Nephron progenitor cell (in vitro differentiated cells): Measurements from ENCODE around the gene TAF3.

Source experiments
- DNase-seq: peaks from one replicate; pipeline ENCODE4 v3.0.0; 2021
- H3K27ac Mint-ChIP-seq: 2 replicates; pipeline ENCODE4 v1.8.0; 2021; ENCODE audit warnings: mild to moderate bottlenecking, moderate library complexity, mixed read lengths
- H3K27me3 Mint-ChIP-seq: 2 replicates; pipeline ENCODE4 v1.8.0; 2021; ENCODE audit warnings: mild to moderate bottlenecking, low read depth, mixed read lengths; ENCODE audit not compliant: poor library complexity
- H3K36me3 Mint-ChIP-seq: 2 replicates; pipeline ENCODE4 v1.8.0; 2021; ENCODE audit warnings: low read depth, mixed read lengths
- H3K4me1 Mint-ChIP-seq: 2 replicates; pipeline ENCODE4 v1.8.0; 2021; ENCODE audit warnings: mixed read lengths
- H3K4me3 Mint-ChIP-seq: 2 replicates; pipeline ENCODE4 v1.8.0; 2021; ENCODE audit warnings: mild to moderate bottlenecking, moderate library complexity, mixed read lengths
- H3K9me3 Mint-ChIP-seq: 2 replicates; pipeline ENCODE4 v1.8.0; 2021; ENCODE audit warnings: mild to moderate bottlenecking, moderate library complexity, mixed read lengths
- TF ChIP-seq, protein P1 (sequence below): fragments of 200-600 bp; sonication (generic); IDR thresholded peaks from 2 replicates; pipeline ENCODE4 v1.5.0; 2021; ENCODE audit warnings: antibody characterized with exemption

The TAF3 gene

GRCh38 chr10:8049865-8050555 is 231.7 kb downstream of the TAF3 start:
- Mint-ChIP-seq H3K27me3 (peaks cover 96% of the 10 kb centered on the region), H3K4me1 (peaks cover 67% of the 10 kb centered on the region), H3K4me3 (peak overlapping the region; percentile 78), H3K27ac (no peak overlapping the region), H3K36me3 (no peaks in the 10 kb centered on the region), H3K9me3 (no peaks in the 10 kb centered on the region)
- peak; percentile 42 for DNase-seq
- TF ChIP-seq, protein P1, sequence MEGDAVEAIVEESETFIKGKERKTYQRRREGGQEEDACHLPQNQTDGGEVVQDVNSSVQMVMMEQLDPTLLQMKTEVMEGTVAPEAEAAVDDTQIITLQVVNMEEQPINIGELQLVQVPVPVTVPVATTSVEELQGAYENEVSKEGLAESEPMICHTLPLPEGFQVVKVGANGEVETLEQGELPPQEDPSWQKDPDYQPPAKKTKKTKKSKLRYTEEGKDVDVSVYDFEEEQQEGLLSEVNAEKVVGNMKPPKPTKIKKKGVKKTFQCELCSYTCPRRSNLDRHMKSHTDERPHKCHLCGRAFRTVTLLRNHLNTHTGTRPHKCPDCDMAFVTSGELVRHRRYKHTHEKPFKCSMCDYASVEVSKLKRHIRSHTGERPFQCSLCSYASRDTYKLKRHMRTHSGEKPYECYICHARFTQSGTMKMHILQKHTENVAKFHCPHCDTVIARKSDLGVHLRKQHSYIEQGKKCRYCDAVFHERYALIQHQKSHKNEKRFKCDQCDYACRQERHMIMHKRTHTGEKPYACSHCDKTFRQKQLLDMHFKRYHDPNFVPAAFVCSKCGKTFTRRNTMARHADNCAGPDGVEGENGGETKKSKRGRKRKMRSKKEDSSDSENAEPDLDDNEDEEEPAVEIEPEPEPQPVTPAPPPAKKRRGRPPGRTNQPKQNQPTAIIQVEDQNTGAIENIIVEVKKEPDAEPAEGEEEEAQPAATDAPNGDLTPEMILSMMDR: no peak

DNA sequence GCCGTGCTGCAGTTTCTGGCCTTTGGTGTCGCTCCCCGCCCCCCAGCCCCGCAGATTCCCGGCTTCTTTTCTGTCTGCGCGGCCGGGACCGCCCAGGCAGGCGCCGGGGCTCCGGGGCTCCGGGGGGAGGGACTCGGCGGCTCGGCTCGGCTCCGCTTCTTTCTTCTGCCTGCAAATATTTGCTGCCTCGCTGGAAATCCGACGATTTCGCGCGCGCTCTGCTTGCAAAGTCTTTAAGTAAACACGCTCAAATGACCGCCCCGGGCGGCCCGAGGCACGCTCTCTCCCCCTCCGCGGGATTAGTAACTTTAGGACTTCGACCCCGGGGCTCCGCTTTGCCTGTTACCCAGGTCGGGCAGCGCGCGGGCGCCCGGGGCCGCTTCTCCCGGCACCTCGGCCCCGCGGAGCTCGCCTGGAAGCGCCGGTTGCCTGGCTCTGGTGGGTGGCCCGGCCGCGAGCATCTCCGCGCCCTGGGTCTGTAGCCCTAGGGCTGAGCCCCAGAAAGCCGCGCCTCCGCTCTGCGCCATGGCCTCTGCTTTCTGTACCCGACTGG is 232.3 kb downstream of the TAF3 start:
- DNase-seq: peak; percentile 70
- H3K9me3 Mint-ChIP-seq: no peaks in the 10 kb centered on the region
- H3K4me1 Mint-ChIP-seq: peaks cover 64% of the 10 kb centered on the region
- TF ChIP-seq, protein P1: no peak
- peak overlapping the region; percentile 78 for H3K4me3 Mint-ChIP-seq
- H3K36me3 Mint-ChIP-seq: no peaks in the 10 kb centered on the region
- no peak overlapping the region for H3K27ac Mint-ChIP-seq
- peaks cover 96% of the 10 kb centered on the region for H3K27me3 Mint-ChIP-seq

DNA sequence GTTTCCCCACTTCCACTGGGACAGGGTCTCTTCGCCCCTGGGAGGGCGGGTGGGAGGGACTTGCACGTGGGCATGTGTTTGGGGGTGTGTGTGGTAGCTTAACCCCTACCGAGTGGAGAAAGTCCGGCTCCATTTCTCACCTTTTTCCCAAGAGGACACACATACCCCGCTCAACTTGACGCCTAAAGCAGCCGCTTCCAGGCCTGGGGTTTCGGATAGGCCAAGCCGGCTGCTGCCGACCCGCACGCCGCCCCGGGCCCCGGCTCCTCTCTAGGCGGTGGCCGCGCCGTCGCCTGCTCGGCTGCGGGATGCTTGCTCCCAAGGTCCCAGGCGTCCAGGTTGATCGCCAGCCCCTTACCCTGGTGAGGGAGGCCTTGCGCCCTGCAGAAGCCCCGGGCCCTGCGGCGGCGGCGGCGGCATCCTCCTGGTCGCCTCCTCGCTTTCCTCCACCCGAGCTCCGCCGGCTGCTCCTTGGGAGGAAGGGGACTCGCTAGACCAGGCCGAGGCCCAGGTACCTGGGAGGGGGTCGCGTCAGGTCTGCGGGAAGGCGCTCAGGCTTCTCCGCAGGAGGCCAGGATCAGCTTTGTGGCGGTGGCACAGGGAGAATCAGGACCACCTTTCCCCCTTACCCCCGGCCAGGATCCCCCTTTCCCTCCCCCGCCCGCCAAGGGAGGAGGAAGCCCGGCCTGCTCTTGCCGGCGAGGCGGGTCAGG is 233.0 kb downstream of the TAF3 start:
- peak; percentile 50 for DNase-seq
- Mint-ChIP-seq H3K27ac (no peak overlapping the region), H3K4me1 (peaks cover 59% of the 10 kb centered on the region), H3K9me3 (no peaks in the 10 kb centered on the region), H3K27me3 (peaks cover 94% of the 10 kb centered on the region), H3K36me3 (no peaks in the 10 kb centered on the region), H3K4me3 (peak overlapping the region; percentile 78)
- TF ChIP-seq, protein P1: no peak

DNA sequence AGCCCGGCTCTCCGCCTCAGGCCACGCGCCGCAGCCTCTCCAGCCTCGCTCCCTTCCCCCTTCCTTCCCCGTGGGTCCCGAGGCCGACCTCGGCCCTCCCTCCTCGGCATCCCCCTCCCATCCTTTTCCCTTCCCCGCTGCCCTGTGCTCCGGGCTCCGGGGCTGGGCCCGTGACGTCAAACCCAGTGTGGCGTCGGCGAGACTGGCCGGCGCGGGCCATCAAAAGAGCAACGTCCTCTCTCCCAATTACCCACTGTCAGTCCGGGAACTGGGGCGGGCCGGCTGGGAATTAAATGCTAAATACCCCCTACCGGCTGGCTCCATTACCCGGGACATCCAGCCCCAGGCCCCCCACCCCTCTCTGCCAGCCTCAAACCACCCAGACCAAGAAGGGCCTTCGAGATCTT is 233.5 kb downstream of the TAF3 start:
- DNase-seq: peak; percentile 68
- TF ChIP-seq, protein P1: no peak
- Mint-ChIP-seq H3K4me3 (peak overlapping the region; percentile 81), H3K36me3 (no peaks in the 10 kb centered on the region), H3K27ac (no peak overlapping the region), H3K9me3 (no peaks in the 10 kb centered on the region), H3K4me1 (peaks cover 59% of the 10 kb centered on the region), H3K27me3 (peaks cover 94% of the 10 kb centered on the region)

- H3K27ac Mint-ChIP-seq: no peak overlapping the region
- TF ChIP-seq, protein P1: no peak
- H3K4me3 Mint-ChIP-seq: peak overlapping the region; percentile 81
- H3K36me3 Mint-ChIP-seq: no peaks in the 10 kb centered on the region
- H3K9me3 Mint-ChIP-seq: no peaks in the 10 kb centered on the region
- DNase-seq: peak; percentile 37
- peaks cover 94% of the 10 kb centered on the region for H3K27me3 Mint-ChIP-seq
- H3K4me1 Mint-ChIP-seq: peaks cover 59% of the 10 kb centered on the region
These were observed 234.1 kb downstream of the TAF3 start for GRCh38 chr10:8052341-8052955.
